PC-3 (cell line): ENCODE measurements around the gene DENND2A.

Experiments
- CTCF ChIP-seq: fragments of 300-600 bp; sonication (generic); conservative IDR thresholded peaks from 2 replicates; pipeline ENCODE4 v1.5.1; 2017; ENCODE audit warnings: antibody characterized with exemption, low read depth, mild to moderate bottlenecking, low read length
- EZH2 ChIP-seq: fragments of 300-600 bp; sonication (generic); IDR thresholded peaks from one replicate; pipeline ENCODE4 v1.6.1; 2017; ENCODE audit warnings: antibody characterized with exemption, mild to moderate bottlenecking, low read length; ENCODE audit not compliant: unreplicated experiment

- TF ChIP-seq CTCF: no peak
- TF ChIP-seq EZH2: no peak
These were observed 14.4 kb downstream of the DENND2A start for GRCh38 chr7:140625908-140626868.
